ENCODE measurements around the gene LRCOL1.

Gene LRCOL1

GRCh38 chr12:132581348-132582057 is 28.9 kb downstream of the LRCOL1 start:
- no peak for DNase-seq (ENCODE audit: low spot score)

- no peak for DNase-seq (ENCODE audit: low spot score)
Observed at GRCh38 chr12:132580701-132581292, 29.6 kb downstream of the LRCOL1 start.

- no peak for DNase-seq (ENCODE audit: low spot score)
Observed at GRCh38 chr12:132579744-132580143, 30.6 kb downstream of the LRCOL1 start.

- no peak for DNase-seq (ENCODE audit: low spot score)
Observed at GRCh38 chr12:132578826-132579225, 31.6 kb downstream of the LRCOL1 start.

GRCh38 chr12:132578118-132578517 is 32.3 kb downstream of the LRCOL1 start:
- no peak for DNase-seq (ENCODE audit: low spot score)

- no peak for DNase-seq (ENCODE audit: low spot score)
Observed at GRCh38 chr12:132577191-132577920, 33.0 kb downstream of the LRCOL1 start.

GRCh38 chr12:132576701-132577100 is 33.7 kb downstream of the LRCOL1 start:
- DNase-seq (ENCODE audit: low spot score): no peak

- no peak for DNase-seq (ENCODE audit: low spot score)
Observed at GRCh38 chr12:132575661-132576060, 34.7 kb downstream of the LRCOL1 start.

- DNase-seq (ENCODE audit: low spot score): no peak
Observed at GRCh38 chr12:132574271-132574996, 35.9 kb downstream of the LRCOL1 start.

GRCh38 chr12:132572801-132573760 is 37.3 kb downstream of the LRCOL1 start:
- DNase-seq (ENCODE audit: low spot score): no peak

- DNase-seq (ENCODE audit: low spot score): no peak
Observed at GRCh38 chr12:132572106-132572505, 38.3 kb downstream of the LRCOL1 start.

- DNase-seq (ENCODE audit: low spot score): no peak
Observed at GRCh38 chr12:132571598-132571997, 38.8 kb downstream of the LRCOL1 start.

GRCh38 chr12:132571051-132571450 is 39.3 kb downstream of the LRCOL1 start:
- no peak for DNase-seq (ENCODE audit: low spot score)

GRCh38 chr12:132570635-132571034 is 39.7 kb downstream of the LRCOL1 start:
- DNase-seq (ENCODE audit: low spot score): no peak

- no peak for DNase-seq (ENCODE audit: low spot score)
Observed at GRCh38 chr12:132569856-132570480, 40.4 kb downstream of the LRCOL1 start.

GRCh38 chr12:132568826-132569480 is 41.4 kb downstream of the LRCOL1 start:
- DNase-seq (ENCODE audit: low spot score): no peak

GRCh38 chr12:132568301-132568700 is 42.1 kb downstream of the LRCOL1 start:
- DNase-seq (ENCODE audit: low spot score): no peak

GRCh38 chr12:132566516-132567131 is 43.8 kb downstream of the LRCOL1 start:
- no peak for DNase-seq (ENCODE audit: low spot score)

- no peak for DNase-seq (ENCODE audit: low spot score)
Observed at GRCh38 chr12:132565365-132565764, 45.0 kb downstream of the LRCOL1 start.

- no peak for DNase-seq (ENCODE audit: low spot score)
Observed at GRCh38 chr12:132563911-132564310, 46.5 kb downstream of the LRCOL1 start.

Measured in CD4-positive, alpha-beta T cell treated with Interleukin-2 at 100 ng/mL for 4 hours (primary cell).